Right lobe of liver (tissue), 6 donors: ENCODE results near the gene NANOS3. TPM values are rescaled to one million over a fixed set of nuclear protein-coding genes. Genes with fewer than 3 reads are reported as not detected.

ENCODE experiments used
- ATAC-seq, 4 donors: fragments of 200-7000 bp; cut with Tn5 transposase; one replicate each; pipeline ENCODE4 v1.9.1; 2020; ENCODE audit warnings: mild to moderate bottlenecking in 4 of 4, moderate library complexity in 4 of 4
- DNase-seq, 3 donors: peaks; one replicate each; pipeline ENCODE4 v3.0.0-alpha.2; 2020
- H3K27ac ChIP-seq, 3 donors: fragments of 200-600 bp; one replicate each; pipeline ENCODE4 v1.8.0; 2022
- H3K27me3 ChIP-seq, 2 donors: fragments of 200-600 bp; one replicate each; pipeline ENCODE4 v1.8.0; 2022
- H3K36me3 ChIP-seq, 4 donors: fragments of 200-600 bp; sonication (generic) in 1 of 4; one replicate each; pipeline versions ENCODE4 v1.5.1 to v1.8.0; 2017 to 2022; ENCODE audit warnings: control low read depth in 1 of 4
- H3K4me1 ChIP-seq, 4 donors: fragments of 200-600 bp; sonication (generic) in 1 of 4; one replicate each; pipeline versions ENCODE4 v1.5.1 to v1.8.0; 2017 to 2022; ENCODE audit warnings: control low read depth in 1 of 4
- H3K4me3 ChIP-seq, 3 donors: fragments of 200-600 bp; one replicate each; pipeline ENCODE4 v1.8.0; 2022
- H3K9me3 ChIP-seq, 4 donors: fragments of 200-600 bp; sonication (generic) in 1 of 4; one replicate each; pipeline versions ENCODE4 v1.5.1 to v1.8.0; 2017 to 2022; ENCODE audit warnings: control low read depth in 1 of 4
- CTCF ChIP-seq, 4 donors: fragments of 200-600 bp in 3 of 4; fragments of 450-650 bp in 1 of 4; IDR thresholded peaks; one replicate each; pipeline versions ENCODE4 v1.5.1 to v1.8.0; 2016 to 2022; ENCODE audit warnings: antibody characterized with exemption in 4 of 4, mild to moderate bottlenecking in 2 of 4
- POLR2A ChIP-seq: fragments of 450-650 bp; IDR thresholded peaks from one replicate; pipeline ENCODE4 v1.6.1; 2017; ENCODE audit warnings: antibody characterized with exemption, mild to moderate bottlenecking
- WGBS: methylation state at CpG from one replicate; pipeline ENCODE4 v1.1.6; 2018; ENCODE audit warnings: low coverage, low lambda C conversion rate; ENCODE audit not compliant: insufficient coverage; ENCODE audit errors: missing lambda C conversion rate; 5-methylcytosine and 5-hydroxymethylcytosine counted together
- intact Hi-C, 2 donors: fragments of 100-400 bp; cut with DNase I; formaldehyde crosslinking; loops; one replicate each; pipeline versions ENCODE4 v1.11.2 to v1.14.1; 2022
- total RNA-seq, 6 experiments: library from RNA; depleted of rRNA in 2 of 6; stranded (reverse); fragments of >200 nt in 2 of 6; fragmentation: NEBNext Ultra II Directional in 3 of 6; extraction: Animal tissue kit (Norgen Biotek cat#: 25700) in 3 of 6; gene quantifications; one replicate each; pipeline versions ENCODE4 v1.1.0 to v1.2.4, GENCODE V29; 2016 to 2023
- donor health status: DM: no; HTN: yes; CAD: no.
- donor health status: DM: no; HTN: no; CAD: no.
- donor health status: DM: no; HTN: no; CAD: no.
- donor health status: DM: no; HTN: yes; CAD: no.
- donor health status: DM: no; HTN: yes; CAD: no.

The NANOS3 gene
- total RNA-seq, 6 experiments from 2014 or later, result not detected

- WGBS, result 10% methylated on average over 8 of the region's 24 CpGs
- peak in 1 of 4 donors; percentile 1 for ATAC-seq
- peak overlapping the region; percentile 56 to 92 (median 88) for H3K27ac ChIP-seq
These were observed 33.6 kb upstream of the NANOS3 start for GRCh38 chr19:13843104-13843921.

GRCh38 chr19:13844130-13844631, 32.8 kb upstream of the NANOS3 start:
- no peaks in the 10 kb centered on the region for H3K36me3 ChIP-seq
- H3K27me3 ChIP-seq, result no peaks in the 10 kb centered on the region
- H3K27ac ChIP-seq, result no peak overlapping the region
- TF ChIP-seq POLR2A (no peak), CTCF (IDR thresholded peaks at IDR 0.05) (no peak)
- no peak overlapping the region for H3K4me3 ChIP-seq
- H3K9me3 ChIP-seq, result no peaks in the 10 kb centered on the region
- WGBS, result 96% methylated on average over 3 of the region's 7 CpGs
- ATAC-seq (no peak), DNase-seq (no peak)
- H3K4me1 ChIP-seq, result no peaks in the 10 kb centered on the region
- intact Hi-C loops, result no loop called here

More at GRCh38 chr19:13843104-13843921, 33.6 kb upstream of the NANOS3 start:
- Histone ChIP-seq H3K27me3 (no peaks in the 10 kb centered on the region), H3K4me3 (peak overlapping the region; percentile 26 to 75 (median 32)), H3K9me3 (no peaks in the 10 kb centered on the region), H3K4me1 (peaks cover 0 to 4% (median 0%) of the 10 kb centered on the region in 4 donors), H3K36me3 (no peaks in the 10 kb centered on the region)
- peak in 2 of 3 donors; percentile 54 to 59 for DNase-seq
- intact Hi-C loops, result no loop called here
- TF ChIP-seq CTCF (IDR thresholded peaks at IDR 0.05) (no peak), POLR2A (no peak)

- H3K27me3 ChIP-seq, result no peaks in the 10 kb centered on the region
- 15% methylated on average over 9 of the region's 23 CpGs for WGBS
- peak; percentile 81 to 89 (median 84) for DNase-seq
- peak overlapping the region; percentile 37 to 44 (median 44) for H3K4me3 ChIP-seq
- intact Hi-C loops, result no loop called here
- peak overlapping the region; percentile 88 to 99 (median 93) for H3K27ac ChIP-seq
- no peaks in the 10 kb centered on the region for H3K9me3 ChIP-seq
- peak; percentile 25 to 51 (median 48) for ATAC-seq
- H3K36me3 ChIP-seq, result no peaks in the 10 kb centered on the region
- H3K4me1 ChIP-seq, result no peaks in the 10 kb centered on the region
- TF ChIP-seq CTCF (IDR thresholded peaks at IDR 0.05) (no peak), POLR2A (no peak)
These were observed 30.2 kb upstream of the NANOS3 start for GRCh38 chr19:13846557-13847406.

- ATAC-seq, result peak; percentile 58 to 66 (median 63)
- Histone ChIP-seq H3K27me3 (no peaks in the 10 kb centered on the region), H3K27ac (peak overlapping the region; percentile 88 to 99 (median 93)), H3K9me3 (no peaks in the 10 kb centered on the region), H3K4me3 (peak overlapping the region; percentile 37 to 44 (median 44)), H3K4me1 (no peaks in the 10 kb centered on the region), H3K36me3 (no peaks in the 10 kb centered on the region)
- peak; percentile 84 to 90 (median 89) for DNase-seq
- TF ChIP-seq POLR2A (peak; percentile 75), CTCF (IDR thresholded peaks at IDR 0.05) (peak in 2 of 4 donors; percentile 9 to 14)
- 3% methylated on average over 11 of the region's 47 CpGs for WGBS
- intact Hi-C loops, result no loop called here
These were observed 29.3 kb upstream of the NANOS3 start for GRCh38 chr19:13847407-13848339.
